CD4-positive, alpha-beta T cell treated with Interferon gamma for 1 hour (primary cell): Measurements from ENCODE around the gene IL18R1.

ENCODE experiments used
- DNase-seq: peaks from one replicate; pipeline ENCODE4 v3.0.0-alpha.2; 2020

Gene IL18R1

DNA sequence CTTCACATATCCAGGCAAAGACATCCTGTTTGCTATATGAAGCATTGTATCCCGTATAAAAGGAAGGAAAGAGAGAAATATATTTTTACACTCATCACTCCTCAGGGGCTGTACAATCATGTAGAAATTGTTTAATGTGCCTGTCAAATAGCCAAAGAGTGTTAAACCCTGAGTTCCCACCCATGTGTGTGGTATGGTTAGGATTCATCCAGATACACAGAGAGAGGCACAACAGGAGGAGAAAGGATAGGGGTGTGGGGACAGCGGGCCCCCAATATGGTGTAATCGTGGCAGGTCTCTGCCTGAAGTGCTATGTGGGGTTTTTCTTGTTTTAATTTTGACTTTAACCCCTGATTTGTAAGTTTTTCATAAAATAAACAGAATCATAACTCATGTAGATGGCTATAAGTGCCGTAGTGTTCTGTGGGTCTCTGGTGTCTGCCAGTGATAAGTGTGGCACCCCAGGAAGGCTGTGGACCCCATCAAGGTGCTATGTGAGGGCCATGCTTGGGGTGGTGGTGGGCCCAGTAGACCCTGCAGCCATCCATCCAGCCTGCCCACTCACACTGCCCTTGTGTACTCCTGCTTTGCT, 10.2 kb upstream of the IL18R1 start:
- no peak for DNase-seq

DNA sequence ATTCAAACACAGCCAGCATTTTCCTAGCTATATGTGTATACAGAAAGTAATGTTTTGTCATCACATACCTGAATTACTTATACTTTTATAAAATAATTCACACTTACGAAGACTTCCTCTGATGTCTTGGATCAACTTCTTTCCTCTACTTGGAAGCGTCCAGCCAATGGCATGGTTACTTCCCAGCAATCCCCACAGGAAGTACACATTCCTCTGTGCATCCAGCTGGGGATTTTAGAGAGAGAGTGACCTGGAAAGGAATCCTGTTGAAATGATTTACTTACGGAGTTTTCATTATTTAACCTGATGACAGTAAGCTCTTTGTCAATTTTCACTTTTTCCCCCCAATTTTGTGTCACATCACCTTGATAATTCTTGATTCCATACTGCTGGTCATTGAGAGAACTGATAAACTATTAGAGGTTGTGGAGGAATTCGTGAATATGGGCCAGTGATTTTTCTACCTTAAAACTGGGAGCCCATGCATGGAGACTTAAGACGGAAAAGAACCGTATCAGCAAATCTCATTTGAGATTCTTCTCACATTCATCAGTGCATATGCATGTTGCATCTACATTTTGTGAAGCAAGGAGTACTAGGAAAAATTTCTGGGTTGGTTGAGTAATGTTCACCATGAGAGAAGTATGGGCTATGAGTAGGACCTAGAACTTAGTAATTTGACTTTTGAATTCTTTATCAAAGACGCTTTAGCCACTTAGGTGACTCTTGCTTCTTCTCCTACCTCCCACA, 9.0 kb upstream of the IL18R1 start:
- DNase-seq, result no peak

DNA sequence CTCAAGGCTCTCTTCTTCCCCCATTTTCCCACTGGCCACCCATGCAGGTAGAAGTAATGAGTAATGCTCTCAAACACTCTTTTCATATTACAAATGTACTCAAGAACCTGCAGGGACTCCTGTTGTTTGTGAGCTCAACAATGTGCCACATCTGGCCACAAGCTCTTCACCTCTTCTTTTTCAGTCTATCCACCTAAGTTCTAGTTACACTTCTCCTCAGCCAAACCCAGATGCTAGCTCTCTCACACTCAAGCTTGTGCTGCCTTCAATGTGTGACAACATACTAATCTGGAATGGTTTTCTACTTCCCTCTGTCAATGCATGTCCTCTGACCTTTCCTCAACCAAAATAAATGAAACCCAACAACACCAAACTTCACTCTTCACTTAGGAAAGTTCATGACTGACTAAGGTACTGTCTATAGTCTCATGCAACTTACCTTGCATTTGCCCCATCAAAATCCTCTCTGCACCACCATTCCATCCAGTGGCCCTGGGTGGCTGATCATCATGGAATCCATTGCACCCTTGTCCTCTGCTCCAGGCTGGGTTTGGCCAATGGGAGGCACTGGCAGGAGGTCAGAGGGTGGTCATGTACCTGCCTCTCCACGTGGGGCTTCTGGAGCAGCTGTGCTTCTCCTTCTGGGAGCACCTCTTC, 5.3 kb upstream of the IL18R1 start:
- no peak for DNase-seq

DNA sequence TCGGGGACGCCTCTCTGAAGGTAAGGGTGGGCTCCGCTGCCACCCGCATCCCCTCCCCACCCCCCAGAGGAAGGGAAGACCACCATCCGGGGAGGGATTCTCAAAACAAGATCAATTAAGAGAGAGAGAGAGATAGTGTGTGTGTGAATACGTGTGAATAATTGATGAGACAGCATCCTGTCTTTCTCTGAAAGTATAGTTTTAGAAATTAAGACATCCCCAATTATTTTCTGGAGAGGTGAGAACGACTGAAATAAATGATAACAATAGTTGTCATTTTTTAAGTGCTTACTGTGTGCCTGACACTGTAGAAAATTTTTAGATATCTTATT, 751 bp downstream of the IL18R1 start:
- DNase-seq, result no peak

DNA sequence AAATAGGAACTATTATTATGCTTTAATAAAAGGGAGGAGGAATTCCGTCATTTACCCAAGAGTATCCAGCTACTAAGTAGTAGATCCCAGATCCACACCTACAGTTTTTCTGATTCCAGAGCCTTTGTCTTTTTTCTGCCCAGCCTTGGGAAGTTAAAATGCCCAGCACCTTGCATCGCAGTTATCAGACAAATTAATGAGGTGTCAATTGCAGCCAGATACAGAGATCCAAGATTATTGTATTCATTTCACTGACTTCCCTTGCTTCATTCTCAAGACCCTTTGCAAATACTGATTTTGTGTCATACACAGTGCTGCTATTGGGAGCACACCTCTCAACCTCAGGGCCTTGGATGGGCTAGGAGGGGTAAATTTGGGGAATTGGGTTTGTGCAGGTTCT, 1.1 kb downstream of the IL18R1 start:
- DNase-seq, result no peak

DNA sequence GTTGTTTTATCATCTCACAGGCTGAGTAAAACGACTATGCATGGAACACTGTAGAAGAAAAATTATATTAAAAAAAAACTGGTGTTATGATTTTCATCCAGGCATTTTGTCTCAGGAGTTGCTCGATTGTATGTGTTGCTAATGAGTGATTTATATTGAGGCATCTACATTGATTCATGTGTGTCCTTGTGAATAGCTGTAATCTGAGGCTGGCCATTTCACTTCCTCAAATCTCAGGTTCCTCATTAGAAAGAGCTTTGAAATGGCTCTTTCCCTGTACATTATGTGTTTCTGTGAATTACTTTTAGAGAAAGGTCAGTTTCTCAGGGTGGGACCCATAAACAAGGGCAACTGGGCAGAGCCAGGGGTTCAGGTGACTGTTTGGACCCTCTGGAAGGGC, 2.3 kb downstream of the IL18R1 start:
- DNase-seq, result no peak

DNA sequence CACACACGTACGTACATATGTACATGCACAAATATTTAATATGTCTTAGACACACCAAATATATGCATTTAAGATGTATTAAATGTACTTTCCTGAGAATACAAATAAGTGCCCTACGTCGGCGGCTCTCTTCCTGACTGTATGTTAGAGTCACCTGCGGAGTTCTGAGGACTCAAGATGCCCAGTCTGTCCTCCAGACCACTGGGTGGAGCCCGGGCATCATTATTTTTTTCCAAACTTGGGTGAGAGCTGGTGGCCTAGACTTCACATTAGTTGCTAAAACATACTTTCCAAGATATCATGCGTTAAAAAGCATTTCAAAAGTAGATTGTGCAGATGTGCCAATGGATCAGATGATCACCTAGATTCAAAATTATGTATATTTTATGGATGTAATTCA, 2.9 kb downstream of the IL18R1 start:
- no peak for DNase-seq

DNA sequence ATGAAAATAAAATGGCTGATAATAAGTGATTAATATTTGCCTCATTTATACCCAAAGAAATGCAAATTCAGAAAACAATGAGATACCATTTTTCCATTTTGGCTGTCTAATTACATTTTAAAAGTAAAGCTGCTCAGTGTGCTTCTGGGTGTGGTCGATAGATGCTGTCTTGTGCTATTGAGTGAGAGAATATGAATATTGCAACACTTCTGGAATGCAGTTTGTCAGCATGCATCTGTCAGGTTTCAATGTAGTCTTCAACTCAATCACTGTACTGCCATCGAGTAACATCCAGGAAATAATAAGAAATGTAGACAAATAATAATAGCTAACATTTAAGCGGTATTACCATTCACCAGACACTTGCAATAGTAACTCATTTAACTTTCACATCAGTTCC, 3.9 kb downstream of the IL18R1 start:
- DNase-seq, result no peak

DNA sequence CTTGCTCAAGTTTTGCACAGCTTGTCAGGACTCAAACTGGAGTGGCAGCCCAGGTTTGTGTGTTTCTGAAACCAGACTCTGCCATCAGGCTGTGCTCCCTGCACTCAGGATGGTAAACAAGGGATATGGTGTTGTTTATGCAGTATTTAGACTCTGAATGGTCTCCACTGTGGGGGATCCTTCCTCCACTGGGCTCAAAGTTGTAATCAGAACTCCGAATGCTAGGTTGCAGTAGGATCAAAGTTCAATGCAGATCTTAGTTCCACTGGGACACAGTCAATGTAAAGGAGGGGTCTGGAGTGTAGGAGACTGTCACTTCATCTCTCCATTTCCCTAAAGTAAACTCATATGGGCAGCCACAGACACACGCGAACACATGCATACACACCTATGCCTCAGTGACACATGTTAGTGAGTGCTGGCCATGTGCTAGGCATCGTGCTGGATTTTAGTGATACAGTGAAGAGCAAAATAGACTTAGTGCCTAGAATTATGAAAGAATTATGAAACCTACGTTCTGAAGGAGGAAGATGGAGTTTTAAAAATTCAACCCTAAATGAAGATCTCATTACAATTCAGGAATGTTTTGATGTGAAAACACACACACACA, 6.1 kb downstream of the IL18R1 start:
- no peak for DNase-seq

DNA sequence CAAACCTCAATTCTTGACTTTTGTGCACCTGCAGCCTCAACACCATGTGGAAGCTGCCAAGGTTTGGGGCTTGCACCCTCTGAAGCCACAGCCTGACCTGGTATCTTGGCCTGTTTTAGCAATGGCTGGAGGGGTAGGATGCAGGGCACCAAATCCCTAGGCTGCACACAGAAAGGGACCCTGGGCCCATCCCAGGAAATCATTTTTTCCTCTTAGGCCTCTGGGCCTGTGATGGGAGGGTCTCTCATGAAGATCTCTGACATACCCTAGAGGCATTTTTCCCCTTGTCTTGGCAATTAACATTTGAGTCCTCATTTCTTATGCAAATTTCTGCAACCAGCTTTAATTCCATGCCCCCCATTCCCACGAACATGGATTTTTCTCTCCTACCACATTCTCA, 10.2 kb downstream of the IL18R1 start:
- DNase-seq, result no peak

DNA sequence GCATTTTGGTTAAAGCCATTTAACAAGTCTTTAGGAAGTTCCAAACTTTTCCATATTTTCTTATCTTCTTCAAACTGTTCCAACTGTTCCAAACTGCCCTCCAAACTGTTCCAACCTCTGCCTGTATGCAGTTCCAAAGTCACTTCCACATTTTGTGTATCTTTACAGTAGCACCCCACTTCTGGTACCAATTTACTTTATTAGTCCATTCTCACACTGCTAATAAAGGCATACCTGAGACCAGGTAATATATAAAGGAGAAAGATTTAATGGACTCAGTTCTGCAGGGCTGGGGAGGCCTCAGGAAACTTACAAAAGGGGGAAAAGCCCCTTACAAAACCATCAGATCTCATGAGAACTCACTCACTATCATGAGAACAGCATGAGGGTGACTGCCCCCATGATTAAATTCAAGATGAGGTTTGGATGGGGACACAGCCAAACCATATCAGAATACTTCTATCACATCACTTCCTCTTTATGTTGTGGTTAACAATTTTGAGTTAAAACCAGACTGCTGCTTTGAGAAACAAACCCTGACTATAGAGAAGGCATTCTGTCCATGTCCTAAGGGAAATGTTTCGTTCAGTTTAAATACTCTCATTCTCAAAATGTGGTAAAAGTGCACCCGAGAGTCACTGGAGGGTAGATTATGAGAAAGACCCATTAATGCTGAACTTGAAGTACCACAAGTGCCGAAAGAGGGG, 11.0 kb downstream of the IL18R1 start:
- DNase-seq, result no peak

DNA sequence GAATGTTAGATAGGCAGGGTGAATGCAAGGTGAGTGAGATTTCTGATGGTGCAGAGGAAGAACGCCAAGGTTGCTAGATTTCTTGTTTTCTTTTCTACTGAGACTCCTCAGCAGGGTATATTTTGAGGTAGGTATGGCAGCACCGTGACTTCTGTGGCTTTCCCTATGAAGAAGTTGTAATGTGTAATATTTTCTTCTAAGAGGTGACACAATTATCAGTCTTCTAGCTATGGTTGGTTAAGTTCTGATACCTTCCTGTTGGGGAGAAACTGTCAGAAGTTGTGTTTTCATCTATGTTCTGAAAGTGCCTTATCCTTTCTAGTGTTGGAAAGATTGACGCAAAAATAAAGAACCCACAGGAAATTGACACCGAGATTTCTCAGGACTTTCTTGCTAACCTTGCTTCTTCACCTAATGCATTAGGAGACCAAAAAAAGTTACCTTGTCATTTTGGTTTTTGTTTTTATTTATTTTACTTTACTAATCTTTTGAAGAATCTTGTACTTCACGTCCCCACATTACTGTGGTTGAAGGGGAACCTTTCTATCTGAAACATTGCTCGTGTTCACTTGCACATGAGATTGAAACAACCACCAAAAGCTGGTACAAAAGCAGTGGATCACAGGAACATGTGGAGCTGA, 11.9 kb downstream of the IL18R1 start:
- no peak for DNase-seq

DNA sequence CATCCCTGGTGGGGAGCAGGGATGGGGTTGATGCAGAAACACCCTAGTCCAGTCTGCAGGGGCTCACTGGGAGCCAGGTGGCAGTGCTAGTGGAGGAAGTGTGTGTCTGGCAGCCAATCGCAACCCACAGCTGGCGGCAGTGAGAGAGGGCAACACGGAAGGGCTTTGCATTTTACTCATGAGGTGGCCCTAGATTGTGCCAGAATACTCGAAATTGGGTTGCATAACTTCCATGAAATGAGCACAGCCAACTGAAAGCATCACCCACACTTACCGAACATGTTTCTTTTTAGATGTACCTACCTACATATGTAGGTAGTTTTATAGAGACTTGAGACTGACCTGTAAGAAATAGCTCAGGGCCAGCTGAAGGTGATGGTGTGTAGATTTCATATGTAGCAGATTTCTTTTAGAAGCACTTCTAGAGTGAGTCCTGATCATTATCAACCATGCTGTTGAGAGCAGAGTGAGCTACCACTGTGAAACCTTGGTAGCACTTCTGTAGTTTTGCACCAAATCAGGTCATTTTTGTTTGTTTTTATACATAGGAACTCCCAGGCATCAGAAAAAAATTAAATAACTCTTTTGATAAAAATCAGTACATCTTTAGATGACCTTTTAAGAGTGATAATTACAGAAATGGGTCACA, 13.0 kb downstream of the IL18R1 start:
- DNase-seq, result no peak

DNA sequence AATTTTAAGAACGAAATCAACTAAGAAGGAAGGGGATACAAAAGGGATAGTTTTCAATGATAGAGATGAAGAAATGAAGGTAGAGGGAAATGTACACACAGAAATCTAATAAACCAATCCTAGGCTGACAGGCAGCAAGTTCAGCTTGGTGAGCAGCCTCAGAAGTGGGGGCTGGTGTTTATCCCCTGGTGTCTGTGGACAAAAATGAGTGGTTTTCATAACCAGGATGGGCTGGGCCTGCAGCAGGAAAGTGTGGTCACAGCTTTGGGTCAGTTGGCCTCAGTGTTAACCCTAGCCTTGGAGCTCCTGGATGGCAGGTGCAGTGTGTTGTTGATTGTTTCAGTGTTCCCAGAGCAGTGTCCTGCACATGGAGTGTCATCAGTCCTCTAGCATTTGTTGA, 14.3 kb downstream of the IL18R1 start:
- DNase-seq, result no peak

DNA sequence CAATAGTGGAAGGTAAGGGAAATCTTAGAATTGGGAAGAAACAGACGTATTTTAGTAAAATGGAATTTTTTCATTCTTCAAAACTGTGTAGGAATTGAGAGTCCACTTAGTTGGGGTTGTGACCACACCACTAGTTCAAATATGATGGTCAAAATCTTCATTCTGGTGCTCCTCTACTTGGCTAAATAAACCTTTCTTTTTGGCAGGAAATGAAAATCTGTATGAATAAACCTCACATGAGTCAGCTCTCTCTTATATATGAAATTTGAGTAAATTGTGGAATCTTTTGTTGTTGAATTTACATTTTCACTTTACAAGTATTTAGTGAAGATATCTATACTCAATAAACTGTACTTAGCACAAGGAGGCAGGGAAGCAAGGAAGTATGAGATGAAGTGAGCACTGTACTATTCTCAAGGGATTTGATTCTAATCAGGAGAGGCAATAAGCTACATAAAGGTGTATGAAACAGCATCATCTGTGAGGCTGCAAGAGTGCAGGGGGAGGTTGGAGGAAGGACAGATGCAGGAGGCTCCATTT, 20.5 kb downstream of the IL18R1 start:
- no peak for DNase-seq

DNA sequence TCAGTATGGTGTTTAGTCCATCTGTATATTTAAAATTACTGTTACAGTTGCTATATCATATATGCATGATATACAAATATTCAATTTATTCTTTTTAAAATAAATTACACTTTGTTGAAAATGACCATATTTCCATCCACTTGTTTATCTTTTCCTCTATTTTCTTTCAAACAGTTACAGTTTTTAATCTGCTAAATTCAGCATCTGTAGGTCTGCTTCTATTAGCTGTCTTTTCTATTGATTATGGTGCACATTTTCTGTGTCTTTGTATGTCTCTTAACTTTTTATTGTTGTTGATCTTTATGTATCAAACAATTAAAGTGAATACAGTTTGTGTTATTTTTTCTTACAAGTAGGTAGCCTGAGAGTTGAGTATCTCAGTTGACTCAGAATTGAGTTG, 28.1 kb downstream of the IL18R1 start:
- DNase-seq, result no peak

DNA sequence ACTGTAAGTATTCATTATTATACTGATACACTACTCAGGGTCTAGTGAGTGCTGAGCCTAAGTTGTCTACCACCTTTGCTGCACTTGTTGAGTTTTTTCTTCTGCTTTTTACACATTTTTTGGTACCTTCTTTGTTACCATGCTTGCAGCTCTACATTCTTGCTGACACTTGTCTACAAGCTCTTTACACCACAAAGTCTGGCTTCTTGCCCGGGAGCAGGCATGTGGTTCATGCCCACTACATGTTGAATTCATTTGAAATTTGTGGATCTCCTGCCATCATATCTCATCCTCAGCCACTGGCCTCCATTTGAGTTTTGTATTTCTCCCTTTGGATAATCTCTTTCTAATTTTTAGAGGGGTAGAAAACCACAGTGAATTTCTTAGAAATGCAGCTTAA, 29.9 kb downstream of the IL18R1 start:
- no peak for DNase-seq

DNA sequence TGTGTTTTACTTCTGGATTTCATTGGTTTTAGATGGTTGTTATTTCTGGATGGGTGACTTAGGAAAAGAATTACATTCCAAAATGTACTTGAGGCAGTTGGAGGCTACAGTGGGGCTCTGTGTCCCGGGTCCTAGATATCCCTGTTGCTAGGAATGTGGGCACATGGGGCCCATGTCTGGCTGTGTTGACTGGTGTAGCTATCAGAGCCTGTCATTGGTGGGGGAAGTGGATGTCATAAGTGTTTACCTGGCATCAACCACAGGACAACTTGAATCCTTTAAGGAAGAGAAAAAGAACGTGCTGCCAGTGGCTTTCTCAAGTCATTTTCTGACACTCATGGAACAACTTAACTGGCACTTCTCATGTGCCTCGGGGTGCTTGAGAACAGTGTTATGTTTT, 30.4 kb downstream of the IL18R1 start:
- DNase-seq, result no peak

DNA sequence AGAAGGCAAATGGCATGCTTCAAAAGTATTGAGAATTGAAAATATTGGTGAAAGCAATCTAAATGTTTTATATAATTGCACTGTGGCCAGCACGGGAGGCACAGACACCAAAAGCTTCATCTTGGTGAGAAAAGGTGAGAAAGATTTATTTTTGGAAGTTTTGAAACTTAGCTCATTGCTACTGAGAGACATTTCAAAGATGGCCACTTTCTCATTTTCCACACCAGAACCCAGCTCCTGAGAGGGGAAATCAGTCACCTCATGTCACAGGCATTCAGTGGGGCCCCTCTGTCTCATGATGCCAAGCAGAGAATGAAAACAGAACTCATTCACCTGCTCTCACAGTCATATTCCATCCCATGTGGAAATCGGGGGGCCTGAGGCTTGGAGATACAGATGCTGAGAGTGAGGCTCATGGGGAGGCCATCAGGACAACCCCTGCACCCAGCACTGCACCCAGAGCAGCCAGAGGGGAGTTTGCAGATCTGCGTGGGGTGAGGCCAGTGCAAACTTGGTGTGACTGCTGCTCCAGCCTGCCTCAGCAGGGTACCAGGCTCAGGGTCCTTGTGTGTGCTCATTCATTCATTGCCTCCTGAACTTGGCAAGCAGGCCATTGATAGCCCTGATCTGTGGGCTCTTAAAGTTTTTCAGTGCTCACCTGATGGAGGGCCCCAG, 31.4 kb downstream of the IL18R1 start:
- no peak for DNase-seq

DNA sequence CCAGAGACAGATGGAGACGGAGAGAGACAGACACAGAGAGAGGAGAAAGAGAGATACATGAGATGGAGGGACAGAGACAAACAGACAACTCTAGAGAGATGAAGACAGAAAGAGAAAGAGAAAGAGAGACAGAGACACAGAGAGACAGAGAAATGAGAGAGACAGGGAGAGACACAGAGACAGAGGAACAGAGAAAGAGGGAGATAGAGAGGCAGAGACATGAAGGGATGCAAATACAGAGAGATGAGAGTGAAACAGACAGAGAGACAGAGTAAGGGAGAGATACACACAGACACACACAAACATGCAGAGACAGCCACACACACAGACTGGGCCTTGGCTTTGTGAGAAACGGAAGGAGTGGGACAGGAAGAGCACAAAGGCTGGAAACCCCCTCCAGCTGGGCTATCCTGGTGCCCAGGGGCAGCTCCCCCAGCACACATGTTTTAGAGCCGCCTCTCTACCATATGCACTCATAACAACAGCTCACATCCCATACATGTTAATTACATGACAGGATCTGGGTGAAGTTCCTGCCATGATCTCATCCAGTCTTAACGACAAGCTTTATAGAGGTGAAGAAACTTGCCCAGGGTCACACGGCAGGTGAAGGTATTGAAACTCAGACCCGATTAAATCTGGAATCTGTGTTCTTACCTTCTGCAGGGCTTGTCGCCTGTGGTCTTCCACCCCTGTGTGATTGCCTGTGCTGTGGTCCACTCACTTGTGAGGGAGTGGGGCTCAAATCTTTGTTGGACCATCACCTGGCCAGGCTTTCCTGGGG, 32.4 kb downstream of the IL18R1 start:
- no peak for DNase-seq

DNA sequence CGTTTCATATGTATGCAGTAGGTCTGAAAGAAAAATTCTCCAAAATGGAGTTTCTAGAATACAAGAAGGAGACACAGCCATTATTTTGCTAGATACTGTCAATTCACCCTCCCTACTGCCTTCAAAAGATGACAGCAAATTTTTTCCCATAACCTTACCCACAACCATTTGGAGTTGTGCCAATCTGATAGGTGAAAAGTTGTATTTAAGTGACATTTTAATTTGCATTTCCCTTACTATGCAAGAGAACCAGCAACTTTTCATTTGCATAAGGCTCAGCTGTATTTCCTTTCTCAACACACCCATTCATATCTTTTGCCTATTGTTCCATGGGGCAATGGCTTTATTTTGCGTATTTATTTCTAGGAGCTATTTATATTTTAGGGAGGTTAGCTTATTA, 36.0 kb downstream of the IL18R1 start:
- no peak for DNase-seq
